GM23338 (cell line): Measurements from ENCODE around the gene MDM2.

Experiments
- CREB1 ChIP-seq: fragments of 250-450 bp; sonication (Bioruptor Pico); IDR thresholded peaks from 2 replicates; pipeline ENCODE4 v1.5.0; 2020; ENCODE audit warnings: low read depth, mild to moderate bottlenecking, moderate library complexity
- CTCF ChIP-seq, 2 experiments: fragments of 200-600 bp in 1 of 2; sonication (generic) in 1 of 2; conservative IDR thresholded peaks; 2 replicates each; pipeline versions ENCODE4 v1.5.1 to v1.6.1; 2016 to 2017; ENCODE audit warnings: antibody characterized with exemption in 2 of 2, low read depth in 2 of 2, mild to moderate bottlenecking in 2 of 2, moderate library complexity in 1 of 2
- ETS1 ChIP-seq: IDR thresholded peaks from 2 replicates; pipeline ENCODE4 v1.6.1; 2016; ENCODE audit warnings: antibody characterized with exemption
- EZH2 ChIP-seq: fragments of 200-600 bp; sonication (generic); IDR thresholded peaks from one replicate; pipeline ENCODE4 v1.8.0; 2017; ENCODE audit warnings: antibody characterized with exemption, mild to moderate bottlenecking, low read depth; ENCODE audit not compliant: unreplicated experiment
- EZH2phosphoT487 ChIP-seq: fragments of 200-600 bp; sonication (generic); IDR thresholded peaks from one replicate; pipeline ENCODE4 v1.8.1; 2018; ENCODE audit warnings: antibody characterized with exemption; ENCODE audit not compliant: unreplicated experiment
- JUNB ChIP-seq: IDR thresholded peaks from one replicate; pipeline ENCODE4 v1.6.1; 2016; ENCODE audit warnings: antibody characterized with exemption; ENCODE audit not compliant: unreplicated experiment
- POLR2AphosphoS5 ChIP-seq: IDR thresholded peaks from 2 replicates; pipeline ENCODE4 v1.6.1; 2016; ENCODE audit warnings: antibody characterized with exemption, low read depth
- REST ChIP-seq: IDR thresholded peaks from one replicate; pipeline ENCODE4 v1.6.1; 2018; ENCODE audit warnings: antibody characterized with exemption; ENCODE audit not compliant: unreplicated experiment
- ZNF114 ChIP-seq: fragments of 250-450 bp; sonication (Bioruptor Pico); IDR thresholded peaks from 2 replicates; pipeline ENCODE4 v1.5.0; 2020; ENCODE audit warnings: mild to moderate bottlenecking, moderate library complexity
- ZNF331 ChIP-seq: fragments of 250-450 bp; sonication (Bioruptor Pico); IDR thresholded peaks from 2 replicates; pipeline ENCODE4 v1.5.0; 2020; ENCODE audit warnings: low read depth, mild to moderate bottlenecking, moderate library complexity

GRCh38 chr12:68784015-68784414 lies 24.0 kb upstream of the MDM2 start:
- no peak for TF ChIP-seq CTCF (conservative IDR thresholded peaks at IDR 0.05; ENCODE audit: low read depth in 2 of 2)
- no peak for TF ChIP-seq POLR2AphosphoS5
- TF ChIP-seq ZNF114 (CRISPR knock-in tag), result no peak
- TF ChIP-seq EZH2phosphoT487, result no peak
- TF ChIP-seq CREB1 (CRISPR knock-in tag), result no peak
- no peak for TF ChIP-seq EZH2
- no peak for TF ChIP-seq ZNF331 (CRISPR knock-in tag)
- TF ChIP-seq REST, result no peak
- TF ChIP-seq JUNB, result no peak
- no peak for TF ChIP-seq ETS1
